ENCODE measurements around the gene DENND2C. TPM values are rescaled to one million over a fixed set of nuclear protein-coding genes. Genes with fewer than 3 reads are reported as not detected.

Gene DENND2C
- total RNA-seq, 1 experiment from 2014 or later, result 3.6 TPM

GRCh38 chr1:114671939-114672275 lies 2.1 kb upstream of the DENND2C start:
- no CpG with 5 or more reads among the region's 7 CpGs for WGBS (ENCODE audit: extremely low coverage, insufficient read length, low lambda C conversion rate)
- peaks cover 14% of the 10 kb centered on the region for H3K23me2 ChIP-seq (ENCODE audit: insufficient read length, low read depth, low read length, poor library complexity, severe bottlenecking)
- no peak overlapping the region for H3K4me2 ChIP-seq (ENCODE audit: insufficient read depth, insufficient read length, low read length)
- H3K56ac ChIP-seq (ENCODE audit: insufficient read length, low read depth, low read length), result no peak overlapping the region
- H3K4me1 ChIP-seq (ENCODE audit: insufficient read depth, low read length), result no peaks in the 10 kb centered on the region
- H2BK12ac ChIP-seq (ENCODE audit: insufficient read length, low read depth, low read length), result no peak overlapping the region
- H4K20me1 ChIP-seq (ENCODE audit: control insufficient read depth, insufficient read depth, insufficient read length), result no peaks in the 10 kb centered on the region
- no peak overlapping the region for H3K4ac ChIP-seq (ENCODE audit: low read depth, low read length)
- no peak overlapping the region for H2AFZ ChIP-seq (ENCODE audit: low read length)
- TF ChIP-seq CTCF (conservative IDR thresholded peaks at IDR 0.05), result no peak
- H4K8ac ChIP-seq (replicated peaks; ENCODE audit: insufficient read length, low read depth, low read length), result no peak overlapping the region
- H3K18ac ChIP-seq (ENCODE audit: insufficient read length, low read depth, low read length), result no peak overlapping the region
- H2BK5ac ChIP-seq (ENCODE audit: insufficient read length, low read length), result no peak overlapping the region
- no peak overlapping the region for H3K9ac ChIP-seq (ENCODE audit: extremely low read depth, insufficient read length, low read length)
- no peak overlapping the region for H2BK120ac ChIP-seq (ENCODE audit: low read depth, low read length, poor library complexity, severe bottlenecking)
- no peaks in the 10 kb centered on the region for H3K79me1 ChIP-seq (ENCODE audit: insufficient read depth, low read depth, low read length, poor library complexity, severe bottlenecking)
- H3K4me3 Mint-ChIP-seq, result no peak overlapping the region
- H3T11ph ChIP-seq (ENCODE audit: low read length), result no peak overlapping the region
- H3K27ac ChIP-seq (ENCODE audit: insufficient read length, low read depth, low read length), result no peak overlapping the region
- H3K9me3 Mint-ChIP-seq, result no peaks in the 10 kb centered on the region; a peak in 1 of 5 replicates
- no peak overlapping the region for H4K5ac ChIP-seq (ENCODE audit: insufficient read length, low read depth, low read length)
- H2AK5ac ChIP-seq (ENCODE audit: insufficient read length, low read length), result no peak overlapping the region
- no peaks in the 10 kb centered on the region for H3K79me2 ChIP-seq (ENCODE audit: insufficient read depth, low read length)
- H3K27me3 Mint-ChIP-seq (ENCODE audit: low read depth), result peaks cover 32% of the 10 kb centered on the region
- H3K27me3 ChIP-seq (ENCODE audit: insufficient read depth, low read length), result no peaks in the 10 kb centered on the region
- no peaks in the 10 kb centered on the region for H3K36me3 Mint-ChIP-seq (ENCODE audit: insufficient read depth in 1 of 3, low read depth in 3 of 3)
- no peak overlapping the region for H3K23ac ChIP-seq (ENCODE audit: insufficient read length, low read depth, low read length)
- no peak overlapping the region for H3K27ac Mint-ChIP-seq
- H2BK20ac ChIP-seq (ENCODE audit: low read depth, low read length, poor library complexity, severe bottlenecking), result no peak overlapping the region
- DNase-seq, result no peak
- no peaks in the 10 kb centered on the region for H3K9me3 ChIP-seq (ENCODE audit: control insufficient read depth, low read depth, low read length)
- no peak overlapping the region for H2BK15ac ChIP-seq (ENCODE audit: low read depth, low read length)
- peaks cover 9% of the 10 kb centered on the region in 2 experiments for H3K4me1 Mint-ChIP-seq
- no peak overlapping the region for H4K91ac ChIP-seq (ENCODE audit: insufficient read length, low read depth, low read length)
- no peak overlapping the region for H3K14ac ChIP-seq (ENCODE audit: insufficient read depth, low read length)
